Fibroblast of mammary gland (primary cell): Measurements from ENCODE around the gene PACRG.

Experiments
- DNase-seq: peaks from one replicate; pipeline ENCODE4 v3.0.0-alpha.2; 2010; ENCODE audit warnings: low read depth
- H3K4me3 ChIP-seq: 2 replicates; pipeline ENCODE4 v1.5.1; 2011; ENCODE audit warnings: low read depth, mild to moderate bottlenecking, low read length, moderate library complexity; ENCODE audit not compliant: control insufficient read depth
- TF ChIP-seq, protein P1 (sequence below): conservative IDR thresholded peaks from 2 replicates; pipeline ENCODE4 v1.5.1; 2011; ENCODE audit warnings: low read depth, low read length, inconsistent platforms; ENCODE audit not compliant: control insufficient read depth, insufficient read depth

PACRG gene

DNA sequence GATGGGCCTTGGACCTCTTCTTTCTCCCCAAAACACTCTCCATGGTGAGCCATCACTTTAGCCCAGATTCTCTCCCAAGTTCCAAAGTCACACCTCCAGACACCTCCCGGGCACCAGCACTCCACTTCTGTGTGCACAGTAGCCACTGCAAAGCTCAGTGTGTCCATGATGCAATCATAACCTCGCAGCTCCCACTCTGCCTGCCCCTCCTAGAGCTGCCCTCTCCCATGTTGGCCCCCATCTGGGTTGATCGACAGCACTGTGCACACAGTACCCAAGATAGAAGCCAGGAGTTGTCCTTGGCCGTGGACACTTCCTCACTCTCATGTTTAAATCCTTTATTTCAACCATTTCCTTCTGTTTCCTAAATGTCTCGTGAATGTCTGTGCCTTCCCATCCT lies 293.3 kb downstream of the PACRG start:
- no peak overlapping the region for H3K4me3 ChIP-seq
- TF ChIP-seq, protein P1, sequence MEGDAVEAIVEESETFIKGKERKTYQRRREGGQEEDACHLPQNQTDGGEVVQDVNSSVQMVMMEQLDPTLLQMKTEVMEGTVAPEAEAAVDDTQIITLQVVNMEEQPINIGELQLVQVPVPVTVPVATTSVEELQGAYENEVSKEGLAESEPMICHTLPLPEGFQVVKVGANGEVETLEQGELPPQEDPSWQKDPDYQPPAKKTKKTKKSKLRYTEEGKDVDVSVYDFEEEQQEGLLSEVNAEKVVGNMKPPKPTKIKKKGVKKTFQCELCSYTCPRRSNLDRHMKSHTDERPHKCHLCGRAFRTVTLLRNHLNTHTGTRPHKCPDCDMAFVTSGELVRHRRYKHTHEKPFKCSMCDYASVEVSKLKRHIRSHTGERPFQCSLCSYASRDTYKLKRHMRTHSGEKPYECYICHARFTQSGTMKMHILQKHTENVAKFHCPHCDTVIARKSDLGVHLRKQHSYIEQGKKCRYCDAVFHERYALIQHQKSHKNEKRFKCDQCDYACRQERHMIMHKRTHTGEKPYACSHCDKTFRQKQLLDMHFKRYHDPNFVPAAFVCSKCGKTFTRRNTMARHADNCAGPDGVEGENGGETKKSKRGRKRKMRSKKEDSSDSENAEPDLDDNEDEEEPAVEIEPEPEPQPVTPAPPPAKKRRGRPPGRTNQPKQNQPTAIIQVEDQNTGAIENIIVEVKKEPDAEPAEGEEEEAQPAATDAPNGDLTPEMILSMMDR = no peak
- no peak for DNase-seq

DNA sequence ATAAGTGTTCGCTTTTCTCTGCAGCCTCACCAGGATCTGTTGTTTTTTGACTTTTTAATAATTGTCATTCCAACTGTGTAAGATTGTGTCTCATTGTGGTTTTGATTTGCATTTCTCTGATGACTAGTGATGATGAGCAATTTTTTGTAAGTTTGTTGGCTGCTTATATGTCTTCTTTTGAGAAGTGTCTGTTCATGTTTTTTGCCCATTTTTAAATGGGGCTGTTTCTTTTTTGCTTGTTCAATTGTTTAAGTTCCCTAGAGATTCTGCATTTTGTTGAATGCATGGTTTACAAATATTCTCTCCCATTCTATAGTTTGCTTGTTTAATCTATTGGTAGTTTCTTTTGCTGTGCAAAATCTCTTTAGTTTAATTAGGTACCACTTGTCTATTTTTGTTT lies 295.9 kb downstream of the PACRG start:
- H3K4me3 ChIP-seq = no peak overlapping the region
- DNase-seq = no peak
- TF ChIP-seq, protein P1 = no peak

DNA sequence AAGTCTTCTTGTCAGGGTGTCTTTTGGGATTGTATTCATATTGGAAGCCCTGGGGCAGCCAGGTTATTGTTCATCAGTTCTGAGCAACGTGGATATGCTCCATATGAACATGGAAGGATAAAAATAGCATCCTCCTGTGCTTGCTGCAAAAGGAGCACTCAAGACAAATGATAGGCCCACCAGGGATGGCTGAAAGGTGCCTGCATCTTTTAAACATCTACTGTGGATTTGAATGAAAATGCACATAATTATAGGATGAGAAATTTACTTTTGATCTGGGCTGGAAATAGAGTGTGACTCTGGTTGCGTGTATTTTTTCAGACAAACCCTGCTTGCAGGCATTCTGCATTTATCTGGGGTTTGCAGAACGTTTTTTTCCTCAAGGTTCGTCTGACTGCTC lies 299.1 kb downstream of the PACRG start:
- no peak for DNase-seq
- TF ChIP-seq, protein P1 = no peak
- no peak overlapping the region for H3K4me3 ChIP-seq

DNA sequence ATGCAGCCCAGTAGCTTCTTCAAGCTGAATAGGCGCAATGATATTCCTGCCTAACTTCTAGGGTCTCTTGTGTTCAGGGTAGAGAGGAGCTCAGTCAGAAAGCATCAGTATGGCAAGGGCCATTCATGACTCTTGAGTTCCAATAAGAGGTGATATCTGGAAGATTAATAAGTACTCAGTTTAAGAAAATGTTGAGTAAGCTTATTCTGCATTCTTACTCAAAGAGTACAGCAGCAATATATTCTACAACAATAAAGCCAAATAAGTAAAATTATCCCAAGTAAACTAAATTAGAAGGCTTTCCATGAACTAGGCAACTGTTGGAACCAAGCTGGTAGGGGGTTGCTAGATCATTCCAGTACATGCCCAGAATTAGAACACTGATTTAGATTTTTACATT lies 303.2 kb downstream of the PACRG start:
- TF ChIP-seq, protein P1 = no peak
- H3K4me3 ChIP-seq = no peak overlapping the region
- DNase-seq = no peak

DNA sequence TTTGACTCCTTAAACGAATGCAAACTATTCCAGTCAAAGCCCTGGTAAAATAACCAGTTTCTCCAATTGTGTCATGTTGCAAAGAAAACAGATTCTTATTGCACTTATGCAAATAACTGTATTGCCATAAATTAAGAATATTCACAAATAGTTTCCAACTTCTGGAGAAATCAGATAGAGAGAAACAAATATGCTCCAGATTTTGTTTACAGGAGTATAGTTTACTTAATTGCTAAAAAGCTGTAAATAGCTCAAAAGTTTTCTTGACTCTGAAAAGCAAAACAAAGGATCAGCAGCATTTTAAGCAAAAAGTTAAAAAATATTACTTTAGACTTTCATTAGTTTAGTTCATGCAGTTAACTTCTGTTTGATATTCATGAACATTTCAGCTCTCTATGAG lies 304.2 kb downstream of the PACRG start:
- no peak for DNase-seq
- H3K4me3 ChIP-seq = no peak overlapping the region
- TF ChIP-seq, protein P1 = no peak

DNA sequence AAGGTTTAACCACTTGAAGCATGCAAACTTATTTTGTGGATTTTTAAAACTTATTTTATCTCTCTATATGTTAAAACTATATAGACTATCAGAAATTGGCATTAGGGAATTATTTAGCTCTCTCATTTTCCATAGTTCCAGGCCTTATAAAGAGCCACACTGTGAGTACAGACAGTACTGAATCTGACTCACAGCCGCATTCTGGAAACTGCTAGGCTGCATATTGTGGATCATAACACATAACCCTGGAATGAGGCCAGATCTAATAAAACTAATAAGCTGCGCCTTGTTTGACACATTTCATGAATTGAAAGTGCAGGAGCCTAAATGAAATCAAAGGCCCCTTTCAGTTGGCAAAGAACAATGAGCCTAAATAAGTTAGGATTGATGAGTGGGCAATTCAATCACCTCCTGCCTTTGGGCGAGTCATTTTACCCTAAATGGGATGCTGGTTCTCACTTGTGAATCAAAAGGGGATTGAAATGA lies 308.4 kb downstream of the PACRG start:
- TF ChIP-seq, protein P1 = no peak
- H3K4me3 ChIP-seq = no peak overlapping the region
- peak; percentile 2 for DNase-seq

DNA sequence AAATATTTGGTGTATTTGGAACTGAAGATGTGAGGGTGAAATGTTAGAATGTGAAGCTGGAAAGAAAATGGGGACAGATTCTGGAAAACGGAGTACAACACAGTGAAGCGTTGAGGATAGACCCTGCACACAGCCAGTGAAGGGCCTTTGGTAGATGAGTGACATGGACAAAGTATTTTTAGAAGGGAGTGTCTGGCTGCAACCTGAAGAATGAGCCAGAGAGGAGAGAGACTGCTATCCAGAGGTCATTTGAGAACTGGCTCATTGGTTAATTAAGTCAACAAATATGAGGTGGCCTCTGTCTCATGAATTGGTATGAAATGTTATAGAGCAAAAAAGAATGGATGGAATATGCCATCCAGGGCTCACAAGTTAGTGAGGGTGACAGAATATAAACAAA lies 310.5 kb downstream of the PACRG start:
- DNase-seq = no peak
- TF ChIP-seq, protein P1 = no peak
- H3K4me3 ChIP-seq = no peak overlapping the region
